ENCODE measurements around the gene REV3L.
"Not testable (repeated sequence)": the region's sequence is repeated elsewhere in the genome, so short reads cannot be mapped to it uniquely, and the experiment has no call there.

REV3L gene, protein sequence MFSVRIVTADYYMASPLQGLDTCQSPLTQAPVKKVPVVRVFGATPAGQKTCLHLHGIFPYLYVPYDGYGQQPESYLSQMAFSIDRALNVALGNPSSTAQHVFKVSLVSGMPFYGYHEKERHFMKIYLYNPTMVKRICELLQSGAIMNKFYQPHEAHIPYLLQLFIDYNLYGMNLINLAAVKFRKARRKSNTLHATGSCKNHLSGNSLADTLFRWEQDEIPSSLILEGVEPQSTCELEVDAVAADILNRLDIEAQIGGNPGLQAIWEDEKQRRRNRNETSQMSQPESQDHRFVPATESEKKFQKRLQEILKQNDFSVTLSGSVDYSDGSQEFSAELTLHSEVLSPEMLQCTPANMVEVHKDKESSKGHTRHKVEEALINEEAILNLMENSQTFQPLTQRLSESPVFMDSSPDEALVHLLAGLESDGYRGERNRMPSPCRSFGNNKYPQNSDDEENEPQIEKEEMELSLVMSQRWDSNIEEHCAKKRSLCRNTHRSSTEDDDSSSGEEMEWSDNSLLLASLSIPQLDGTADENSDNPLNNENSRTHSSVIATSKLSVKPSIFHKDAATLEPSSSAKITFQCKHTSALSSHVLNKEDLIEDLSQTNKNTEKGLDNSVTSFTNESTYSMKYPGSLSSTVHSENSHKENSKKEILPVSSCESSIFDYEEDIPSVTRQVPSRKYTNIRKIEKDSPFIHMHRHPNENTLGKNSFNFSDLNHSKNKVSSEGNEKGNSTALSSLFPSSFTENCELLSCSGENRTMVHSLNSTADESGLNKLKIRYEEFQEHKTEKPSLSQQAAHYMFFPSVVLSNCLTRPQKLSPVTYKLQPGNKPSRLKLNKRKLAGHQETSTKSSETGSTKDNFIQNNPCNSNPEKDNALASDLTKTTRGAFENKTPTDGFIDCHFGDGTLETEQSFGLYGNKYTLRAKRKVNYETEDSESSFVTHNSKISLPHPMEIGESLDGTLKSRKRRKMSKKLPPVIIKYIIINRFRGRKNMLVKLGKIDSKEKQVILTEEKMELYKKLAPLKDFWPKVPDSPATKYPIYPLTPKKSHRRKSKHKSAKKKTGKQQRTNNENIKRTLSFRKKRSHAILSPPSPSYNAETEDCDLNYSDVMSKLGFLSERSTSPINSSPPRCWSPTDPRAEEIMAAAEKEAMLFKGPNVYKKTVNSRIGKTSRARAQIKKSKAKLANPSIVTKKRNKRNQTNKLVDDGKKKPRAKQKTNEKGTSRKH (N-terminal part only)

DNA sequence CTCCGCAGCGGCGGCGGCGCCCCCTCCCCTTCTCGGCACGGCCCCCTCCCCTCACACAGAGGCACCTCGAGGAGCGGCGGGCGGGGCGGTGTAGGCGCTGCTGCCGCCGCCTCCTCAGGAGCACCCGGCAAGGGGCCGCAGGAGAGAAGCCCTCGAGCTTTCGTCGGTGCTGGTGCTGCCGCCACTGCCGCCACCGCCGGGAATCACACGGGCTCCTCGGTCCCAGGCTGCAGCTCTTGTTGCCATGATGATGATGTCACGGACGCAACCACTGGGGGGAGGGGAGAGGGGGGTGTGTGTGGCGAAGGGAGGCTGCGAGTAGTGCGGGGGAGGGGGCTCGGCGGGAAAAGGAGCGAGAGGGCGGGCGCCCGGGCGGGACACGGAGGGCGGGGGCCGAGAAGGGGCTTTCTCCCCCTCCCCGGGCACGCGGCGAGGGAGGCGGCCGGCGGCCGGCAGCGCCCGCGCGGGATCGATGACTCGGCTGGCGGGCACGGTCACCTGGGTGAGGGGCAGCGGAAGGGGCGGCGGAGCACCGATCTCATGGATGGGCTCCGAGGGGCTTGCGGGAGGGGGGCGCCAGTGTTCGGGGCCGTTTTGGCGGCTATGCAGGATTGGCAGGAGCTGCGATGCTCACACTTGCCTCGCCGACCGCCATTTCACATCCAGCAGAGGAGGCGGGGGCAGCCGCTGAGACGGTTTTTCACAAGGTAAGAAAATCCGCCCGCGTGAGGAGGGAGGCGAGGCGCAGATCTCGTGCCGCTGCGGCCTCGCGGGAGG, at the start of gene REV3L:
Gene REV3L (minus strand): TSS at position 260 of the 777 bp plus-strand sequence. CDS start 330 bp downstream, outside the sequence.
- in situ Hi-C loops (cut with HindIII; ENCODE audit: low sequenced_read_pairs), result loop anchor here (5.0 kb wide), 1 partner anchor 89 kb away; no protein-coding TSS in a partner anchor

DNA sequence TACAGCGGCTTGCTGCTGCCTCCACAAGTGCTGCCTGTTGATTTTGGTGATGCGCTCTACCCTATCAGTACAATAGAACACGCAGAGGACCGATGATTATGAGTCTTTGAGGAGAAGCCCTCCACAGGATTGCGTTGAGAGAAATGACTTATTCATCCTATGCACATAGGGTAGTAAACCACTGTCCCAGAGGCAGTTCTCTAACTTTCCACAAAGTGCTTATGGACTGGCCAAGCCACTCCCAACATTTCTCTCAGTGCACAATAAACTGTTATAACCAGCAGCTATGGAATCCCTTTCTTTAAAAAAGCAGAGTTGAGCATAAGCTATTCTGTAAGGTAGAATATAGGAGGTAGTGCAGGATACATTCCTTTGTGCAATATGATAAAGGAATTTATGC, 48.2 kb upstream of the REV3L start:
- in situ Hi-C loops (cut with HindIII; ENCODE audit: low sequenced_read_pairs), result no loop called here

DNA sequence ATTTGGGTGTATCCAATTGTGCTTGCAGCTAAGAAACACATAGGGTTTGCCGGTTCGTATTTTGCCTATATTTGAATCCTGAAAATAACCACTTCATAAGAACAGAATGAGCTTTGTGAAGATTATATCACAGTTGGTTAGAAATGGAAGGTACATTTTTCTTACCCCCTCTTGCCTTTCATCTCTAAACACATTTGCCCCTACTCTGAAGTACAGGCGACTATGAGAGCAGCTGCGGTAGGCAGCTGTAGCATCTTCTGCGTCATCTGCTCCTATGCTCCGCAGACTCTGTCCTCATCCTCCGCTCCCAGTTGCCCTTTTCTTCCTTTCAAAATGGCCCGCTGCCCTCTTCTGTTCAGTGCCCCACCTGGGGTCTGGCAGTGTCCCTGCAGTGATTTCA, 47.6 kb upstream of the REV3L start:
- in situ Hi-C loops (cut with HindIII; ENCODE audit: low sequenced_read_pairs), result no loop called here

DNA sequence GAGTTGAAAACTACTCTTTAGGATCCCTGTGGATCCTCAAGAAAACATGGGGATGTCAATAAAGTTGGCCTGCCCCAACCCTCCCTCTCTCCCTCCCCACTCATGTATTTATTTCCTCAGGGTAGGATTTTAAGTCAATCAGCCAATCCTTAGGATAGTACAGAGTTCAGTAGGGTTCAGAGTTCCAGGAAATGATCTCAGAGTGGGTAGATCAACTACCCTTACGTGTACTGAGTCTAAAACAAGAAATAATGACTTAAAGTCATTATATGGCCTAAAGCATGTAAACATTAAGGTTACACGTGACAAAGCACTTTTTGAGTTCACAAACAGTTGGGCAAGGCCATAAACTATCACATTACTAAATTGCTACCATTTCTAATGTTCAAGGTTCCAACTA, 47.2 kb upstream of the REV3L start:
- in situ Hi-C loops (cut with HindIII; ENCODE audit: low sequenced_read_pairs), result no loop called here

DNA sequence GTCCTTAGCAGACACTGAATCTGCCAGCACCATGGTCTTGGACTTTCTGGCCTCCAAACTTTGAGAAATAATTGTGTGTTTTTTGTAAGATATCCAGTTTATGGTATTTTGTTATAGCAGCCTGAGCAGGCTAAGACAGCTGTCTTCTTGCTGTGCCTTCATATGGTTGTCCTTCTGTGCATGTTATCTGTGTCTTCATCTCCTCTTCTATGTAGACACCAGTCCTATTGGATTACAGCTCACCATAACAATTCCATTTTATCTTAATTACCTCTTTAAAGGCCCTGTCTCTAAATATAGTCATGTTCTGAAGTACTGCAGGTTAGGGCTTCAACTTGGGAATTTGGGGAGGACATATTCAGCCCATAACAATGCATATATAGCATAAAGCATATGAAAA, 44.3 kb upstream of the REV3L start:
- in situ Hi-C loops (cut with HindIII; ENCODE audit: low sequenced_read_pairs), result no loop called here

DNA sequence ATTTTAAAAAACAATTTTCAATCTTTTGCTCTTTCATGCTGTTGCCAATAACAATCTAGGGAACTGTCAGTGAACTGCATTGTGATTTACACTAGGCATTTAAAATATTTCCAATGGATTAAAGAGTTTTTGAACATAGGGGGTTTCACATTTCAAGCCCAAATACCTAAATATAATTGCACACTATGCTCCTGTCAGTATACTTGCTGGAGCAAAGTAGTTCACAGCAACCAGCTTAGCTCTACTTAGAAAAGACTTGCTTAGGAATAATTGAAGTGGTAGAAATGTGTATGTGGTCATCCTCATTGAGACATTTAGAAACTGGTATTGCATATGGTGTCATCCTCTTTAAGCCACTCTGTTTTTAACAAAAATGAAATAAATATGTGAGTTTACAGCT, 41.7 kb upstream of the REV3L start:
- in situ Hi-C loops (cut with HindIII; ENCODE audit: low sequenced_read_pairs), result no loop called here

DNA sequence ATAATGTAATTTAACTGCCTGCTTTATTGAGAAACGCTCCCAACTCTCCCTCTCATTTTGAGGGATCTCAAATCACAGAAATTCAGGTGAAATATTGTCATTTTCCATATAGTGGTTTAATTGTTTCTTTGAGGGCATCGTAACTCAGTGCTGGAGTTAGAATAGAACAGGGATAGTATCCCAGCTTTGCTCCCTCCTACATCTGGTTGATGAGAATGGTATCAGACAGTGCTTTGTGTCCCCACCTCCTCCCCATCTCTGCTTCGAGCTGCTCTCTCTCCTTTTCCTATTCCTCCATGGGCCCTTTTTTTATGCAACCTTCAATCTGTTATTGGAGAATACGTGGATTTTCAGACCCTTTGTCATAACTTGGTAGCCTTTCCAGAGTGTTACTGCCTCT, 41.2 kb upstream of the REV3L start:
- in situ Hi-C loops (cut with HindIII; ENCODE audit: low sequenced_read_pairs), result no loop called here

DNA sequence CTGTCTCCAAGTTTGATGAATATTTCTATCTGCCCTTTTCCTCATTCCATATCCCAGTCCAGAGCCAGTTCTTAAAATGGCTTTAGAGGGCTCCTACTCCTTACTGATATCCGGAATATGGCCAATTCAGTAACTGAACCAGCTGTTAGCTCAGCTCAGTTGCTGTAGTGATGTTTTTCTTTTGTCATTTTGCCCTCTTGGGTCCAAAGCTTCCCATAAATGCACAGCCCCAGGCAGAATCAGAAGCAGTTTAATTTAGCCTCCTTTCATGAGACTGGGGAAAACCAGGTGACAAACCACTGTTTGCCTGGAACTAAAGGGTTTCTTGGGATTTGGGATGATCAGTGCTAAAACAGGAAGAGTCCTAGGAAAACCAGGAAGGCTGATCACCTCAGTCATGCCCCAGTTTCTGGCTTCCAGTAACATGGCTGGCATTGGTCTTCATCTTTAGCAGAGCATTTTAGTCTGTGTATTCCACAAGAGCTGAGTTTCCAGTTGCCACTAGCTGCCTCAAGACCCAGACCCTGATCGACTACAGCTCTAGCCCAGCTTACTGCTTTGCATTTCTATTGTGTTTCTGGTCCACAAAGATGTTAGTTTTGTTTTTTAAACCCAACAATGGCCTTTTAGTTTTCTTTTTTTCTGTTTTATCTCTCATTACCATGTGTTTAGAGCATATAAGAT, 40.6 kb upstream of the REV3L start:
- in situ Hi-C loops (cut with HindIII; ENCODE audit: low sequenced_read_pairs), result no loop called here

DNA sequence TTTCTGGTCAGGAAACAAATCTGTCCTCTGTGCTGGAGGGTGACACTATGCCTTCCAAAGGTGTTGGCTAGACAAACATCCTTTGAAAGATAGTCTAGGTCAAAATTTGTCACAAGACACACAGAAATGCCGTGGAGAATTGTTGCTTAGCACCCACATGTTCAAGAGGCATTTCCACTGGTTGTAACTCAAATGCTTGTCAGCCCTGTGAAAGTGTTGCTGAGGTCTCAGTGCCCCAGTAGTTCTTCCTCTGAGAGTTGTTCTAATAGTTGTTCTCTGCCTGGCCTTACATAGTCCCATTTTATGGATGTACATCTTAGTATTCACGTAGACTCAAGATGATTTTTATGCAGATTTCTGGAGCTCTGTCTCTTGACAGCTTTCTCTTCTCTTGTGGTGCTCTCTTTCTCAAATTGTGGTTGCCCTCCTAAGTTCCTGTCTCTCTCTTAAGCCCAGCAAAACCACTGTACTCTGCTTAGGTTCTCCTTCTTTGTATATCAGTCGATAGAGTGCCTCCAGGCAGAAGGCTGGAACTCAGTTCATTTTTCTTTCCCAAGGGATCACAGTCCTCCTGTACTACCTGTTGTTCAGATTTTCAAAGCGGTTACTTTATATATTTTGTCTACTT, 39.5 kb upstream of the REV3L start:
- in situ Hi-C loops (cut with HindIII; ENCODE audit: low sequenced_read_pairs), result no loop called here

DNA sequence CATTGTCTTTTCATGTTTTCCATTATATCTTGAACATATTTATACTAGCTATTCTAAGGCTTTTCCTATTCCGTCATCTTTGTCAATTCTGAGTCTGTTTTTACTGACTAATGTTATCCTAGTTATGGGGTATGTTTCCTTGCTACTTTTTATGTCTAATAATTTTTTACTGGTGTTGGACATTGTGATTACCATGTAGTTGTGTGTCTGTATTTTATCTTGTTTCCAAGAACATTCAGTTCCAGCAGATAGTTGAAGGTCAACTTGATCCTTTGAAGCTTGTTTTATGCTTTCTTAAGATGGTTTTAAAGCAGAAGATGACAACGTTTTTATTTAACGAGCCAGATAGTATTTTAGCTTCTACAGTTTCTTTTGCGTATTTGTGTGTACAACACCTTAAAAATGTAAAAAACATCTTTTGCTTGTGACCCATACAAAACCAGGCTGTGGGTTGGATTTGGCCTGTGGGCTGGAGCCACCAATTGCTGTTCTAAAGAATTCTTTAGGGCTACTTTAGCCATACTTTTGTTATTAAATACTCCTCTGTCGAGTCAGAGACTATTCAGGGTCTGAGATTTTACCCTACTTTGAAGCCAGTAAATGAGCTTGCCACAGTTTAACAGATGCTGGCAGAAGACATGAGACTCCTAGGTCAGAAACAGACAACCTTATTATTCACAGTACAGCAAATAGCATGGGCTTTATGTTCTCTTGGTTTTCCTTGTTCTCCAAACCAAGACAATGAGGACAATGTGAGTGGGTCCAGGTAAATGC, 38.7 kb upstream of the REV3L start:
- in situ Hi-C loops (cut with HindIII; ENCODE audit: low sequenced_read_pairs), result no loop called here

DNA sequence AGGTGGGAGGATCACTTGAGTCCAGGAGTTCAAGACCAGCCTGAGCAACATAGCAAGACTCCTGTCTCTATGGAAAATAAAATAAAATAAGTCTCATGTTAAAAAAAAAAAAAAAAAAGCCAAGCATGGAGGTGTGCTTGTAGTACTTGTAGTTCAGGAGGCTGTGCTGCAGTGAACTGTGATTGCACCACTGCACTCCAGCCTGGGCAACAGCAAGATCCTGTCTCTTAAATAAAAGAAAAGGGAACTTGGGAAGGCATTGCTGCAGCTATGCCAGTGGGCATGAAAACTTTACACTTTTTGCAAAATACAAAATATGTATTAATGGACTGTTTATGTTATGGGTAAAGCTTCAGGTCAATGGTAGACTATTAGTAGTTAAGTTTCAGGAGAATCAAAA, 37.5 kb upstream of the REV3L start:
- in situ Hi-C loops (cut with HindIII; ENCODE audit: low sequenced_read_pairs), result no loop called here

DNA sequence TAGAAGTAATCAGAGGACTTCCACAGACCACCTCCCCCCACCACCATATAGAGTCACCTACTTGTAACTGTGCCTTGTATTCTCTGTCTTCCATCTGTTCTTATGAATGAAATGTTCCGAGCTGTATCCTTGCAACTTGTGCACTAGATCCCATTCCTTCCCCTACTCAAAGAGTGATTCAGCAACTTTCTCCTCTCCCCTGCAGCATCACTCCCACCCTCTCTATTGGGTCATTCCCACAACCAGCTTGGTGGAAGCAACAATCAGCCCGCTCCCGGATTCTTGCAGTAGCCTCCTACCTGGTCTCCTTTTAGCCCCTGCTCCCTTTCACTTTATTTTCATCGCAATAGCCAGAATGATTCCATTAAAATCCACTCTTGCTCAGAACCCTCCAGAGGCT, 34.9 kb upstream of the REV3L start:
- in situ Hi-C loops (cut with HindIII; ENCODE audit: low sequenced_read_pairs), result no loop called here

DNA sequence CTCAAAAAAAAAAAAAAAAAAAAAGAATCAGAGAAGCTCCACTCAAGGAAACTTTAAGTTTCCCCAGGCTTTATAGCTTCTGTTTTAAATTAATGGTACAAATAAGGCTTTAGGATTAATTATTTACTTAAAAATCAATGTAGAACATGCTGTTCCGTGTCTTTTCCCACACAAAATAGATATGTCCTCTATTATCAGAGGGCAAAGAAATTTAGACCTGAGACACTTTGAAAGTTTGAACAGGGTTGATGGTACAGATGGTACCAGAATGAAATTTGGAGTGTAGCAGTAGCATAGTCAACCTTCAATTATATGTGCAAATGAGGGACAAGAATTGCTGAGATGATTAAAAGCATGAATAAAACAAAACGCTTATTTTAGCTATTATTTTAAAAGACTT, 32.2 kb upstream of the REV3L start:
- in situ Hi-C loops (cut with HindIII; ENCODE audit: low sequenced_read_pairs), result no loop called here

DNA sequence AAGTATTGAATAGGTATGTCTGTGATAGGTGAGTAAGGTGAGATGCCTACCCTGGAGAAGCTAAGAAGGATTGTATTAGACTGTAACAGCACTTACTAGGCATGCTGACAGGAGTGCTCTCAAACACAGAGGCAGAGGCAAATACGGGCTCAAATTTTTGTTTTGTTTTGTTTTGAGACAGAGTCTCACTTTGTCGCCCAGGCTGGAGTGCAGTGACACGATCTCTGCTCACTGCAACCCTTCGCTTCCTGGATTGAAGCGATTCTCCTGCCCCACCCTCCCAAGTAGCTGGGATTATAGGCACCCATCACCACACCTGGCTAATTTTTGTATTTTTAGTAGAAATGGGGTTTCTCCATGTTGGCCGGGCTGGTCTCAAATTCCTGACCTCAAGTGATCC, 31.5 kb upstream of the REV3L start:
- in situ Hi-C loops (cut with HindIII; ENCODE audit: low sequenced_read_pairs), result not testable (repeated sequence)

DNA sequence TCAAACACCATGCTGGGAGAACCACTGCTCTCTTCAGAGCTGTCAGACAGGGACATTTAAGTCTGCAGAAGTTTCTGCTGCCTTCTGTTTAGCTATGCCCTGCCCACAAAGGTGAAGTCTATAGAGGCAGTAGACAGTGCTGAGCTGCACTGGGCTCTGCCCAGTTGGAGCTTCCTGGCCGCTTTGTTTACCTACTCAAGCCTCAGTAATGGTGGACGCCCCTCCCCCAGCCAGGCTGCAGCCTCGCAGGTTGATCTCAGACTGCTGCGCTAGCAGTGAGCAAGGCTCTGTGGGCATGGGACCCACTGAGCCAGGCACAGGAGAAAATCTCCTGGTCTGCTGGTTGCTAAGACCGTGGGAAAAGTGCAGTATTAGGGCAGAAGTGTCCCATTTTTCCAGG, 24.2 kb upstream of the REV3L start:
- in situ Hi-C loops (cut with HindIII; ENCODE audit: low sequenced_read_pairs), result not testable (repeated sequence)

DNA sequence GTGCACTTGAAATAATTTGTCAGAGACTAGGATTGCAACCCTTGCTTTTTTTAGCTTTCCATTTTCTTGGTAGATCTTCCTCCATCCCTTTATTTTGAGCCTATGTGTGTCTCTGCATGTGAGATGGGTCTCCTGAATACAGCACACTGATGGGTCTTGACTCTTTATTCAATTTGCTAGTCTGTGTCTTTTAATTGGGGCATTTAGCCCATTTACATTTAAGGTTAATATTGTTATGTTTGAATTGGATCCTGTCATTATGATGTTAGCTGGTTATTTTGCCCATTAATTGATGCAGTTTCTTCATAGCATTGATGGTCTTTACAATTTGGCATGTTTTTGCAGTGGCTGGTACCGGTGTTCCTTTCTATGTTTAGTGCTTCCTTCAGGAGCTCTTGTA, 22.5 kb upstream of the REV3L start:
- in situ Hi-C loops (cut with HindIII; ENCODE audit: low sequenced_read_pairs), result not testable (repeated sequence)

DNA sequence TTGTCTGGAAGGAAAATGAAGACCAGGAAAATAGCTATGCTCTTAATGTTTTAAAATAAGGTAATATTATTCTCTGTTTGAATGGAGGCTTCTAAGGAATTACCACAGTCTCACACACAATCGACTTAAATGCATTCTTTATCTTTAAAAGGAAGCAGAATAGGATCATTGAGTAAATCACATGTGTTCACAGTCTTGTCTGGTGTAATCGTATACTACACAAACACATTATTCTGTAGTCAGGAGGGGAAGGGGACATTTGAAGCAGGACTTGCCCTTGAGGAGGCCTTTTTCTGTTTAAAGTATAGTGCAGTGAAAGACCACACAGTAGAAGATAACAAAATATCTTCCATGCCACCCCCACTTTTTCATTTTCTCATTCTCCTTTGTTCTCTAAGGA, 20.6 kb upstream of the REV3L start:
- in situ Hi-C loops (cut with HindIII; ENCODE audit: low sequenced_read_pairs), result no loop called here

DNA sequence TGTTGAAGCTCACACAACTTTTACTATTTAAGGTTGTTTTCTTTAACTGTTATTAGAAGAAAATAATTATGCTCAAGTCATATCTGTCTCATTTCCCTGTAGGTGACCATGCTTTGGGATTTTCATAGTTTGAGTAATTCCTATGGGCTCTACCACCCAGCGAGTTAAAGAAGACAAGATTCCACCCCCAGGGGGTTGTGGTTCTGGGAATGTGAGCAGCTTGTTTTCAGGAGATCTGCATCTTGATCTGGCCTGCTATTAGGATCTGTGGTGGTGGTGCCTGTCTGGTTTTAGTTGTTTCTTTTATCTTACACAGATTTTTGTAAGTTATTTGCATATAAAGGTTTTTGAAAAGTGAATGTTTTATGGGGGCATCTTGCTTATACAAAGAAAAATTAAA, 20.2 kb upstream of the REV3L start:
- in situ Hi-C loops (cut with HindIII; ENCODE audit: low sequenced_read_pairs), result no loop called here

DNA sequence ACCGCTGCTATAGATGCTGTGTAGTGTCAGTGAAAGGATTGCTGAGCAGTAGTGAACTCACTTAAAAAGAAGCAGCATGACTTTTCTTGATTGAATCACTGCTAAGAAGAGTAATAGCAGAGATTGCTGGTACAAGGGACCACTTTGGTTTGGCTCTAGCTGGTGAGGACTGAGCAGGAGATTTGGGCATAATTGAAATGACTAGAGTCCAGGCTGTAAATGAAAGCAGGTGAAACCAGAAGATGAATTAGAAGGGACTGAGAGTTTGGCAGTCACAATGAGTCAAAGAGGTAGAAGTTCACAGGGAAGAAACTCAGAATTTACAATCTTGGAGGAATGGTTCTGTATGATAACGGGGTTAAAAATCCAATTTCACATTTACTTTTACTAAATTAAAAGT, 19.1 kb upstream of the REV3L start:
- in situ Hi-C loops (cut with HindIII; ENCODE audit: low sequenced_read_pairs), result no loop called here
